Activated T-cell treated with anti-CD3 and anti-CD28 coated beads for 48 hours (primary cell): ENCODE measurements around the gene PDPK1.
A peak's percentile ranks its signal among the peaks of the same experiment; 100 is the strongest.

Experiments used
- DNase-seq: peaks from one replicate; pipeline ENCODE4 v3.0.0-alpha.2; 2020; ENCODE audit warnings: low read depth

The PDPK1 gene

GRCh38 chr16:2537451-2538379 lies at the start of gene PDPK1:
Gene PDPK1 (plus strand): TSS chr16:2538021. CDS start chr16:2538113, 92 bp downstream.
- peak; percentile 96 for DNase-seq

- no peak for DNase-seq
Observed at GRCh38 chr16:2489581-2489980, 48.2 kb upstream of the PDPK1 start.

DNA sequence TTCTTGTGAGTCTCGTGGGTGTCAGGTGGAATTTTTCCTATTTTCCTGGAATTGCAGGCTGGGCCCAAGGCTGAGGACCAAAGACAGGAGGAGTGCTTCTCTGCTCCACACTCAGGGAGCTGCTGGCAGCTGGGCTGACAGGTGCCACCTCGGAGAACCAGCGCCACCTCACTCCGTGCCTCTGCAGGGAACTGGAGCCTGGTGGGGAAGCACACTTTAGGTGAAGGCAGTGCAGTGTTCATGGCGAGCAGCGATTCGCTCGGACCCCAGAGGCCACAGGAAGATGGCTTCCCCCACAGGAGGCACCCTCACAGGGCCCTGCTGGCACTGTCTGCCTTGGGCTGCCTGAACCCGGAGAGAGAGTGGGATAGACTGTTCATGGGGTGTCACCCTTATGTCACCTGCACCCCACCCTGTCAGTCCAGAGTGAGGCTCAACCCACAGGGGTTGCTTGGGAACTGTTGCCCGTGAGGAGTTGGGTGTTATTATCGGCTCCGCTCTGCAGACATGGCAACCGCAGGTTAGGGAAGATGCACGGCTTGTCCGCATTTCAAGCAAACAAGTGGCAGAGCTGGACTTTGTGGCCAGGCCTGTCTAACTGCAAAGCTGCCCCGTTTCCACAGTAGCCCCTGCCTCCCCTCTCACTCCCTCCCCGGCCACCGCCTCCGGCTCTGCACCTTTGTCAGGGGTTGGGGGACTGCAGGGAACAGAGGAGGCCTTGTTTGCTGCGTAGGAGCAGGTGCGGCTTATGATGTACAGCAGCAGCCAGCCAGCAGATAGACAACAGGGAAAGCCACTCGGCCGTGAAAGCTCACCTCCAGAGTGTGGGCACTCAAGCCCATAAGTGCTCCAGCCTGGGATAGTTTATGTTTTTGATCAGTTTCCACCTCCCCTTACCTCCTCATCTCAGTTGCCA lies 47.4 kb upstream of the PDPK1 start:
- no peak for DNase-seq

DNA sequence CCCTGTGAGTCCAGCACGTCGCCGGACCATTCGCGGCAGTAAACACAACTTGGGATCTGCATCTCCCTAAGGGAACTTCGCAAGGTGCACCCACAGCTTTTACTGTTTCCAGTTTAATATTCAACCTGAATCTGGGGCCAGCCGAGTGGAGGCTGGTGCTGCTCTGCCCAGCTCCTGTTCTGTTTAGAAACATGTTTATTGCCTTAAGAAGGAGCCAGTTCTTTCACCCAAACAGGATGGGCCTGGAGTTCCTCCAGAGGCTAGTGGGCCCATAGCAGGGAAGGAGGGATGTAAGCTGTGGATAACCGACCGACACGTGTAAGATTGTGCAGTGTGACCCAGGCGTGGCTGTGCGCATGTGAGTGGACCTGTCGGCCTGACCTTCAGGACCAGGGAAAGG lies 45.5 kb upstream of the PDPK1 start:
- DNase-seq = no peak

DNA sequence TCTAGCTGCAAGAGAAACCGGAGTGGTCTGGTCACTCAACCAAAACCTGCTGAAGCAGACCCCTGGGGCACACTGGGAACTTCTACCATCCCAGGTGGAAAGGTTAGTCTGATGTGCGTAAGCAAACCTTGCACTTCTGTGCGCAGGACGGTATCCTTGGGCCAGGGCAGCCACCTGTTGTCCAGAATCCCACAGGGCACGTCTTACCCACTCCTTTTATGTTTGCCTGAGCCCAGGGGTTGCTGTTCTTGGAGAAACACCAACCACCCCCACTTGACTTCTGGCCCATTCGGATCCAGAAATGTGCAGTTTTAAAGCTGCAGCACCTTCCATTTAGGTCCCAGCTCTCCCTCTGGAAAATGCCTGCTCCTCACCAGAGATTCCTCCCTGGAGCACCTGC lies 44.2 kb upstream of the PDPK1 start:
- DNase-seq = no peak

DNA sequence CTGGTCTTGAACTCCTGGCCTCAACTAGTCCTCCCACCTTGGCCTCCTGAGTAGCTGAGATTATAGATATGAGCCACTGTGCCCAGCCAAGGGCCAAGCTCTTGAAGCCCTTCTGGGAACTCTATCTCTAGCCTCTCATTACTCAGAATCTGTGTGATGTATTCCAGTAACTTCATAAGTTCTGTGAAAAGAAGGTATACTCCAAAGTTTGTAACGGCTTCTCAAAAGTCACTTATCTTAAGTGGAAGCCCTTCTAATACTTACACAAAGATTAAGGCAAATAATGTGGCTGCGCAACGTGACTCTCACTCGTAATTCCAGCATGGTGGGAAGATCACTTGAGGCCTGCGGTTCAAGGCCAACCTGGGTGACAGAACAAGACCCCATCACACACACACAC lies 43.2 kb upstream of the PDPK1 start:
- no peak for DNase-seq

GRCh38 chr16:2495041-2495440 lies 42.8 kb upstream of the PDPK1 start:
- DNase-seq = no peak

GRCh38 chr16:2496223-2497115 lies 41.4 kb upstream of the PDPK1 start:
- DNase-seq = no peak

GRCh38 chr16:2497116-2497630 lies 40.6 kb upstream of the PDPK1 start:
- DNase-seq = no peak

- DNase-seq = no peak
Observed at GRCh38 chr16:2497695-2498484, 39.9 kb upstream of the PDPK1 start.

DNA sequence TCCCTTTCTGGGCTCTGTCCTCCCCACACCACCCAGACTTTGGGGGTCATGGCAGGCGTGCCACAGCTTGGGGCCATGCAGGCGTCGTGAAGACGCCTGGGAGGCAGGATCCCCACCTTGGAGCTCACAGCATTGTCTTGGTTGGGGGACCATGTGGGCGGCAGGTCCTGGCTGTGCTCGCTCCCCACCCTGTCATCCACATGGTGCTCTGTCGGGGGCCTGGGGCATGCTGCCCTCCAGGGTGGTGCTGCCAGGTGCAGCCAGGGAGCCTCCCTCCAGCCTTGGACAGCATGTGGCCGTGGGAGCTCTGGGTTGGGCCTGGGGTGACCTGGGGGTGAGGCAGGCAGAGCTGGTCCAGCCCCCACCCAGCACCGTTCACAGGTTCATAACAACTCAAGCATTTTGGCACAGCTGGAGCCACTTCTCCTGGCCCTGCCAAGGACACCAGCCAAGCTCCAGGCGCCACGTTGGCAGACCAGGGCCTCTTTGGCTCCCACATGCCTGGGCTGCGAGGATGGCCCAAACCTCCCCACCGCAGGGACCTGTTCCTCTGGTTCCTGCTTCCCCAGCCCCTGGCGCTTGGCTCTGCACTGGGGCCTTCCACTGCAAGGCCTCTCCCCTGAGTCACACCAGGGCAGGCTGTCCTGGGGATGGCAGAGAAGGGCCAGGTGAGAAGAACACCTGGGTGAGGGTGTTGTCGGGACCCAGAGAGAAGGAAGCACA lies 39.1 kb upstream of the PDPK1 start:
- no peak for DNase-seq

GRCh38 chr16:2499454-2499853 lies 38.4 kb upstream of the PDPK1 start:
- no peak for DNase-seq

- no peak for DNase-seq
Observed at GRCh38 chr16:2499890-2500429, 37.9 kb upstream of the PDPK1 start.

DNA sequence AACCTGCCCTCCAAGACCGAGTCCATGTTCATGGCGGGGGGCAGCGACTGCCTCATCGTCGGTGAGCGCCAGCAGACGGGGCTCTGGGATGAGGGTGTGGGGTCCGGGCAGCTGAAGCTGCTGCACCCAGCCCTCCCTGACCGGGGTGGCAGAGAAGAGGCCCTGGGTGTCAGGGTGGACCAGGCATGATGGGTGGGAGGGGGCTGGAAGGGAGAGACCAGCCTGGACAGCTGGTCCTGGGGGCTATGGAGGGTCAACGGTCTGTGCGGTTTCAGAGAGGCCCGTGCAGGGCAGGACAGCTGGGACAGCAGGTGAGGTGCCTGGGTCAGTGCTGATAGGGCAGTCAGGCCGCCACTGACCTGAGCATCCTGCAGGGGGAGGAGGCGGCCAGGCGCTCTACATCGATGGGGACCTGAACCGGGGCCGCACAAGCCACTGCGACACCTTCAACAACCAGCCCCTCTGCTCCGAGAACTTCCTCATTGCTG lies 37.3 kb upstream of the PDPK1 start:
- no peak for DNase-seq

GRCh38 chr16:2500918-2501750 lies 36.7 kb upstream of the PDPK1 start:
- peak; percentile 76 for DNase-seq

DNA sequence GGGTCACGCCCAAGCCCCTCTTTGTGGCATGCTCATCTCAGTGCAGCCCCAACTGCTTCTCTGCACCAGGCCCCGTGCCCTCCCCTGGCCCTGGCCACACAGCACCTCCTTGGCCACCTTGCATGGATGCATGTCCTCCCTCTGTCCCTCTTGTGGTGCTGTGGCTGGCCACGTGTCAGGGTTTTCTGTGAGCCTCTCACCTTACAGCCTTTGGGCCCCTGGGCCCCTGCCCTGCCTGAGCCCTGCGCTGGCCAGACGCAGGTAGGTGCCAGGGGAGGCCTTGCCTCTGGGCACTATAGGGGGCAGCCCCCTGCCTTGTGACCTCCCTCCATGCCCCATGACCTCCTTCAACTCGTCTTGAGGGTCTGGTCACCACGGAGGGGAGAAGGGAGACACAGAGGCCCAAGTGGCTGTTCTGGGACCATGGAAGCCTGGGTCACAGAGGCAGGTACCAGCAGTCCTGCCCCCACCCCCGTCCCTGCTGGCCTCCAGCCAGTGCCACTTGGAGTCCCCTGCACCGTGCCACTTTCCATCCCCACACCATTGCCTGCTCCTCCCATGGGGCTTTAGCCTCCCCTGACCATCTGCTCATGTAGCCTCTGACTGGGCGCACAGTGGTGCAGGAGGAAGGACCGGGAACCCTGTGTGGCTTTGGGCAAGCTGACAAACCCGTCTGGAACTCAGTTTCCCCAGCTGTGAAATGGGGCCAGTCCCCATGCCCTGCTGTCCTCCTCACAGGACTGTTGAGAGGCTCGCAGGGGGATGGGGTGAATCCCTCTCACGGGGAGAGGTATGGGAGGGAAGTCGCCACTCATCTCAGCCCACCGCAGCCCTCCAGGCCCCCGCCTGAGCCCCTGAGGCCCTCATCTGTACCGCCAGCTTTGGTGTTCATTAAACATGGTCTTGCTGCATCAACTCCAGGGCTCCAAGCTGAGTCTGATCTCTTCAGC lies 35.6 kb upstream of the PDPK1 start:
- DNase-seq = no peak

- no peak for DNase-seq
Observed at GRCh38 chr16:2505695-2506094, 32.1 kb upstream of the PDPK1 start.
